Lower lobe of right lung (tissue), 2 donors: Measurements from ENCODE around the gene ADO. TPM values are rescaled to one million over a fixed set of nuclear protein-coding genes. Genes with fewer than 3 reads are reported as not detected.

Source experiments
- ATAC-seq, 2 donors: fragments of 200-7000 bp; cut with Tn5 transposase; one replicate each; pipeline ENCODE4 v1.9.1; 2020 to 2022; ENCODE audit warnings: mild to moderate bottlenecking in 2 of 2, moderate library complexity in 2 of 2
- DNase-seq: peaks from one replicate; pipeline ENCODE4 v3.0.0-alpha.2; 2020
- H3K27ac ChIP-seq: fragments of 200-600 bp; one replicate; pipeline ENCODE4 v1.8.0; 2022
- H3K27me3 ChIP-seq: fragments of 200-600 bp; one replicate; pipeline ENCODE4 v1.8.0; 2022; ENCODE audit warnings: low read depth
- H3K36me3 ChIP-seq: fragments of 200-600 bp; one replicate; pipeline ENCODE4 v1.8.0; 2022; ENCODE audit warnings: mild to moderate bottlenecking
- H3K4me1 ChIP-seq: fragments of 200-600 bp; one replicate; pipeline ENCODE4 v1.8.0; 2022
- H3K4me3 ChIP-seq: fragments of 200-600 bp; one replicate; pipeline ENCODE4 v1.8.0; 2022; ENCODE audit warnings: mild to moderate bottlenecking
- H3K9me3 ChIP-seq: fragments of 200-600 bp; one replicate; pipeline ENCODE4 v1.8.0; 2022
- intact Hi-C: fragments of 100-400 bp; cut with DNase I; formaldehyde crosslinking; loops from one replicate; pipeline ENCODE4 v1.11.0; 2022
- total RNA-seq: library from RNA; stranded (reverse); fragmentation: NEBNext Ultra II Directional; extraction: Animal tissue kit (Norgen Biotek cat#: 25700); gene quantifications from one replicate; pipeline ENCODE4 v1.2.1, GENCODE V29; 2021
- TF ChIP-seq, protein P1 (sequence below): fragments of 200-600 bp; IDR thresholded peaks from one replicate; pipeline ENCODE4 v1.8.0; 2022; ENCODE audit warnings: antibody characterized with exemption, mild to moderate bottlenecking
- donor health status: DM: no; HTN: yes; CAD: no; lungs with severe emphysema.

The ADO gene
- total RNA-seq, 1 donor from 2014 or later: 16.3 TPM

DNA sequence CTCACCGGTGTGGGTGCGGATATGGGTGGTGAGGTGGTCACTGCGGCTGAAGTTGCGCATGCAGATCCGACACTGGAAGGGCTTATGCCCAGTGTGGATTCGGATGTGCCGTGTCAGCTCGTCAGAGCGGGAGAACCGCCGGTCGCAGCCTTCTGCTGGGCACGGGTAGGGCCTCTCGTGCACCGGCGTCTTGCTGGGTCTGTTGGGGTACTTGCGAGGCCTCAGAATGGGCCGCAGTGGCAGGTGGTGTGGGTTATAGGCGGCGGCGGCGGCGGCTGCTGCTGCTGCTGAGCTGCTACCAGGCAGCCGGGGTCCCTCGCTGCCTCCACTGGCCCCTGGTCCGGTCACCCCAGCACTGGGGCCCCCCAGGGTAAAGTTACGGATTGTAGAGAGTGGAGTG is 8.9 kb downstream of the ADO start:
- Histone ChIP-seq H3K27ac (no peak overlapping the region), H3K27me3 (peaks cover 33% of the 10 kb centered on the region), H3K9me3 (no peaks in the 10 kb centered on the region), H3K4me1 (peaks cover 31% of the 10 kb centered on the region), H3K36me3 (peaks cover 12% of the 10 kb centered on the region), H3K4me3 (no peak overlapping the region)
- intact Hi-C loops: no loop called here
- ATAC-seq (no peak), DNase-seq (no peak)
- TF ChIP-seq, protein P1, sequence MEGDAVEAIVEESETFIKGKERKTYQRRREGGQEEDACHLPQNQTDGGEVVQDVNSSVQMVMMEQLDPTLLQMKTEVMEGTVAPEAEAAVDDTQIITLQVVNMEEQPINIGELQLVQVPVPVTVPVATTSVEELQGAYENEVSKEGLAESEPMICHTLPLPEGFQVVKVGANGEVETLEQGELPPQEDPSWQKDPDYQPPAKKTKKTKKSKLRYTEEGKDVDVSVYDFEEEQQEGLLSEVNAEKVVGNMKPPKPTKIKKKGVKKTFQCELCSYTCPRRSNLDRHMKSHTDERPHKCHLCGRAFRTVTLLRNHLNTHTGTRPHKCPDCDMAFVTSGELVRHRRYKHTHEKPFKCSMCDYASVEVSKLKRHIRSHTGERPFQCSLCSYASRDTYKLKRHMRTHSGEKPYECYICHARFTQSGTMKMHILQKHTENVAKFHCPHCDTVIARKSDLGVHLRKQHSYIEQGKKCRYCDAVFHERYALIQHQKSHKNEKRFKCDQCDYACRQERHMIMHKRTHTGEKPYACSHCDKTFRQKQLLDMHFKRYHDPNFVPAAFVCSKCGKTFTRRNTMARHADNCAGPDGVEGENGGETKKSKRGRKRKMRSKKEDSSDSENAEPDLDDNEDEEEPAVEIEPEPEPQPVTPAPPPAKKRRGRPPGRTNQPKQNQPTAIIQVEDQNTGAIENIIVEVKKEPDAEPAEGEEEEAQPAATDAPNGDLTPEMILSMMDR: no peak

DNA sequence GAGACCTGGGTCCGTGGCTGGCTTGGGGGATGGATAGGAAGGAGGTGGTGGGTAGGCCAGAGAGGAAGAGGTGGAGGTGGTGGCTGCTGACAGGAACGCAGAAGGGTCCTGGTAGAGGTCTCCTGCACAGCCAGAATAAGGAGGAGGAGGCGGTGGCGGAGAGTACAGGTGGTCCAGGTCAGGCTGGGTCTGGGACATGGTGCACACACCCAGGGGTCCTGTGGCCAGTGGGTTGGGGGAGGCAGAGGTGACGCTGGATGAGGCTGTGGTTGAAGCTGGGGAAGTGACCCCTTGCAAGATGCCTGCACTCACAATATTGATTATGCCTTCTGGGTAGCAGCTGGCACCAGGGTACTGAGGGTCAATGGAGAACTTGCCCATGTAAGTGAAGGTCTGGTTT is 9.5 kb downstream of the ADO start:
- Histone ChIP-seq H3K27ac (no peak overlapping the region), H3K4me3 (peak overlapping the region; percentile 71), H3K4me1 (peaks cover 36% of the 10 kb centered on the region), H3K36me3 (peaks cover 7% of the 10 kb centered on the region), H3K27me3 (peaks cover 38% of the 10 kb centered on the region), H3K9me3 (no peaks in the 10 kb centered on the region)
- ATAC-seq (no peak), DNase-seq (no peak)
- TF ChIP-seq, protein P1: no peak
- intact Hi-C loops: no loop called here

DNA sequence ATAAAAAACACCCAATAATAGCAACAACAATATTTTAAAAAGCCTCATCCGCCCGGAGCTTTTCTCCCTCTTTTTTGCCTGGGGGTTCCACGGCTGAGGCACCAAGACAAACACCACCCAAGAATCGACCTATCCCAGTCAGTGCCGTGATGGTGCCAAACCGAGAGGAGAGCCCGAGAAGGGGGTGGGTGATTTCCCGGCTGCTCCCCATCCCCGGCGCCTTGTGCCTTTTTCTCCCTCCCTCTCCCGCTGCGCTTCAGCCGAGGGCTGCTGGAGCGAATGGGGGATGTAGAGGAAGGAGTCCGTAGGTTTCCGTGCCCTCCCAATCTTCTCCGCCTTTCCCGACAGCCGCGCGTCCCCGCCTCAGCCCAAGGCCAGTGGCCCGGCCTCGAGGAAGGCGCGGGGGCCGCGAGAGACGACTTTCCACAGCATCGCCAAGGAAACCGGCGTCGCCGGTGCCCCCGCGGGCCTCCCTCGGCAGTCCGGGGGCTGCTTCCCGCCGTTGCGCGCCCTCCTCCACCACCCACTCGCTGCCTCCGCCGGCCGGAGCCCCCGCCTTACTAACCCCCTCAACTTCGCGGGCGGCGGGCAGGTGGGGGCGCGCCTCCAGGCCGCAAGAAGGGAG is 10.3 kb downstream of the ADO start:
- ATAC-seq (no peak), DNase-seq (peak; percentile 49)
- Histone ChIP-seq H3K9me3 (no peaks in the 10 kb centered on the region), H3K4me1 (peaks cover 42% of the 10 kb centered on the region), H3K36me3 (no peaks in the 10 kb centered on the region), H3K27me3 (peaks cover 47% of the 10 kb centered on the region), H3K4me3 (peak overlapping the region; percentile 71), H3K27ac (peak overlapping the region; percentile 15)
- intact Hi-C loops: no loop called here
- TF ChIP-seq, protein P1: no peak

DNA sequence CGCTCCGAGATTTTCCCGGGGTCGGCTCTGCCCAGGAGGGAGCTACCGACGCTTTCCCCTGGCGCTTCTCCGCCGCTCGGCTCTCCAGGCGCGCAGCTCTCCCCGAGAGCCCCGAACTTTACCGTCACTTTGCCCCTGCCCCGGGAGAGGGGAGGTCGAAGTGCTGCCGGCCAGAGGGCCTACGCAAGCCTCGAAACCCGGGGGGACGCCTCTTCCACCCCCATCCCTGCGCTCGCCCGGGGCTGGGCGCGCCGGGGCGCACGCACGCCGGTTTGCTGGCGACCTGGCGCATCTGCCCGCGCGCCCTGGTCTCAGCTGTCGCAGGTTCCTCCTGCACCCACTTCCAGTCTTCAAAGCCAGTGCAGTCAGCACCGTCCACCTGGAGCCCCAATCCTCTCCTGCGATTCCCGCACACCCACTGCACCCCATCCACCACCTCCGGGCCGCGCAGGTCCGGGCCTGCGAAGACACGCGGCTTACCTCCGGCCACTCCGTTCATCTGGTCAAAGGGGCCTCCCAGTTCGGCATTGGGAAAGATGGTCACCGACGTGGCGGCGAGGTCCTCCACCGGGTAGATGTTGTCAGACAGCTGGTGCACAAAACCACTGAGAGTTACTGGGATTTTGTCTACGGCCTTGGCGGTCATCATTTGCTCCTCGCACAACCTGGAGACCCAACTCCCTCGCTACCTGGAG is 11.0 kb downstream of the ADO start:
- intact Hi-C loops: no loop called here
- no peaks in the 10 kb centered on the region for H3K9me3 ChIP-seq
- no peak for ATAC-seq
- H3K27me3 ChIP-seq: peaks cover 54% of the 10 kb centered on the region
- H3K4me3 ChIP-seq: peak overlapping the region; percentile 71
- TF ChIP-seq, protein P1: no peak
- peaks cover 42% of the 10 kb centered on the region for H3K4me1 ChIP-seq
- peak overlapping the region; percentile 15 for H3K27ac ChIP-seq
- no peaks in the 10 kb centered on the region for H3K36me3 ChIP-seq
- peak; percentile 54 for DNase-seq

DNA sequence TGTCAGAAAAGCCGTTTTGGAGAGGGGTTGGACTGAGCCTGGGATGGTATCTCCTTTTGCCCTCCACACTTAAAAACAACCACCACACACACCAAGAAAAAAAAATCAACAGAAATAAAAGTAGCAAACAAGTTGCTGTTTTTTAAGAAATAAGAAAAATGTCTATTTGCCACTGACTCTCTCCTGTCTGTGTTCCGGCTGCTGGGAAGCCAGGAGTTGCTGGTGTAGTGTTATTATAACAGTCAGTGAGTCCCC is 11.5 kb downstream of the ADO start:
- no peaks in the 10 kb centered on the region for H3K9me3 ChIP-seq
- peaks cover 42% of the 10 kb centered on the region for H3K4me1 ChIP-seq
- peak overlapping the region; percentile 87 for H3K27ac ChIP-seq
- peaks cover 57% of the 10 kb centered on the region for H3K27me3 ChIP-seq
- H3K36me3 ChIP-seq: no peaks in the 10 kb centered on the region
- TF ChIP-seq, protein P1: no peak
- peak overlapping the region; percentile 71 for H3K4me3 ChIP-seq
- DNase-seq (no peak), ATAC-seq (no peak)
- intact Hi-C loops: no loop called here
